Mesodermal cell (in vitro differentiated cells): ENCODE measurements around the gene GCSH.
"Not testable (repeated sequence)": the region's sequence is repeated elsewhere in the genome, so short reads cannot be mapped to it uniquely, and the experiment has no call there.

ENCODE experiments used
- H3K27ac ChIP-seq: 2 replicates; pipeline ENCODE4 v1.7.0; 2013; ENCODE audit warnings: mild to moderate bottlenecking, low read depth, low read length, moderate library complexity; ENCODE audit not compliant: severe bottlenecking
- H3K36me3 ChIP-seq: 2 replicates; pipeline ENCODE4 v1.7.1; 2013; ENCODE audit warnings: mild to moderate bottlenecking, low read length, moderate library complexity; ENCODE audit not compliant: control insufficient read depth, insufficient read depth
- H3K4me1 ChIP-seq: one replicate; pipeline ENCODE4 v1.7.1; 2013; ENCODE audit warnings: mild to moderate bottlenecking, low read length; ENCODE audit not compliant: insufficient read depth, control insufficient read depth, poor library complexity, severe bottlenecking
- H3K4me3 ChIP-seq: 2 replicates; pipeline ENCODE4 v1.7.0; 2013; ENCODE audit warnings: low read length, control low read depth, mild to moderate bottlenecking; ENCODE audit not compliant: insufficient read depth, poor library complexity, severe bottlenecking; ENCODE audit errors: extremely low read depth
- H3K9me3 ChIP-seq: 2 replicates; pipeline ENCODE4 v1.7.1; 2013; ENCODE audit warnings: mild to moderate bottlenecking, low read length, moderate library complexity; ENCODE audit not compliant: control insufficient read depth
- WGBS, 2 experiments: methylation state at CpG; one replicate each; pipeline ENCODE4 v1.1.5; 2013; ENCODE audit warnings: missing lambda C conversion rate in 2 of 2; ENCODE audit not compliant: insufficient coverage in 2 of 2; 5-methylcytosine and 5-hydroxymethylcytosine counted together

Gene GCSH

GRCh38 chr16:81127051-81127450, 30.9 kb upstream of the GCSH start:
- Histone ChIP-seq H3K4me3 (no peak overlapping the region), H3K4me1 (no peaks in the 10 kb centered on the region), H3K9me3 (no peaks in the 10 kb centered on the region), H3K27ac (no peak overlapping the region), H3K36me3 (no peaks in the 10 kb centered on the region)
- WGBS, 2 experiments, result 79 to 80% methylated on average over 4 to 5 of the region's 5 CpGs

- no peak overlapping the region for H3K27ac ChIP-seq
- no peaks in the 10 kb centered on the region for H3K36me3 ChIP-seq
- H3K4me3 ChIP-seq, result no peak overlapping the region
- no peaks in the 10 kb centered on the region for H3K4me1 ChIP-seq
- H3K9me3 ChIP-seq, result no peaks in the 10 kb centered on the region
- WGBS, 2 experiments, result 87 to 95% methylated on average over 14 of the region's 17 CpGs
Measured at GRCh38 chr16:81123092-81123852, 27.1 kb upstream of the GCSH start.

DNA sequence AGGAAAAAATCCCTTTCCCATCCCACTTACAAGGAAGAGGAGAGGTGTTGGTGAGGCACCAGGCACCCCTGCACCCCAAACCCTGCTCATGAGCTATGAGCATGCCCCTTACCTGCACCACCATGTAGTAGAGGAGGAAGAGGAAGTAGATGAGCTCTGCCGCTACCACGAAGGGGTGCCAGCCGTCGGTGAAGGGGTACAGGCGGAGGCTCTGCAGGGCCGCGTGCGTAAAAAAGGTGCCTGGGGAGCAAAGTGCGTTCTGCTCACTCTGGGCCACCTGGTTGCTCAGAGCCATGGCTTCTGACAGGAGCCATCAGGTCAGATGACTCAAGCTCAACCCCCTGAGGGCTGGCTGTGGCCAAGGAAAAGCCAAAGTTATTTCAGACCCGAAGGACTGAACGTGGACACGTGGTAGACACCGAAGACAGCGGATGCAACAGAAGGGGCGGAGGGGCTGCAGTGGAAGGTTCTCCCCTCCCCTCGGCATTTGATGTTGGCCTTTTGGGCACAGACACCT, 25.3 kb upstream of the GCSH start:
- H3K9me3 ChIP-seq, result no peaks in the 10 kb centered on the region
- no peak overlapping the region for H3K27ac ChIP-seq
- WGBS, 2 experiments, result 90% methylated on average over 14 to 16 of the region's 16 CpGs
- H3K36me3 ChIP-seq, result no peaks in the 10 kb centered on the region
- no peaks in the 10 kb centered on the region for H3K4me1 ChIP-seq
- H3K4me3 ChIP-seq, result no peak overlapping the region

- Histone ChIP-seq H3K36me3 (no peaks in the 10 kb centered on the region), H3K9me3 (no peaks in the 10 kb centered on the region), H3K4me1 (no peaks in the 10 kb centered on the region), H3K27ac (no peak overlapping the region), H3K4me3 (no peak overlapping the region)
- WGBS, 2 experiments, result 71 to 81% methylated on average over 10 to 11 of the region's 11 CpGs
Measured at GRCh38 chr16:81117436-81117835, 21.2 kb upstream of the GCSH start.

DNA sequence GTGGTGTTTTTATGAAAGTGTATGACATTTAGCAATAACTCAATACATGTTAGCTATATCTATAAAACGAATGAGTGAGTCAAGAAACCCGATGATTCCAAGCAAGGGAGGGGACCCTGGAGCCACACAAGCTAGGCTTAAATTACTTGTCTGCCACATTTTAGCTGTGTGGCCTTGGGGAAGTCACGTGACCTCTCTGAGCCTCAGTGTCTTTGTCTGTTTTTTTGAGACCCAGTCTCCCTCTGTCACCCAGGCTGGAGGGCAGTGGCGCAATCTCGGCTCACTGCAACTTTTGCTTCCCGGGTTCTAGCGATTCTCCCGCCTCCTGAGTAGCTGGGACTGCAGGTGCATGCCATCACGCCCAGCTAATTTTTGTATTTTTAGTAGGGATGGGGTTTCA, 20.1 kb upstream of the GCSH start:
- no peak overlapping the region for H3K4me3 ChIP-seq
- H3K4me1 ChIP-seq, result no peaks in the 10 kb centered on the region
- no peaks in the 10 kb centered on the region for H3K36me3 ChIP-seq
- no peak overlapping the region for H3K27ac ChIP-seq
- 58 to 86% methylated on average over 3 to 8 of the region's 9 CpGs for WGBS, 2 experiments
- no peaks in the 10 kb centered on the region for H3K9me3 ChIP-seq

DNA sequence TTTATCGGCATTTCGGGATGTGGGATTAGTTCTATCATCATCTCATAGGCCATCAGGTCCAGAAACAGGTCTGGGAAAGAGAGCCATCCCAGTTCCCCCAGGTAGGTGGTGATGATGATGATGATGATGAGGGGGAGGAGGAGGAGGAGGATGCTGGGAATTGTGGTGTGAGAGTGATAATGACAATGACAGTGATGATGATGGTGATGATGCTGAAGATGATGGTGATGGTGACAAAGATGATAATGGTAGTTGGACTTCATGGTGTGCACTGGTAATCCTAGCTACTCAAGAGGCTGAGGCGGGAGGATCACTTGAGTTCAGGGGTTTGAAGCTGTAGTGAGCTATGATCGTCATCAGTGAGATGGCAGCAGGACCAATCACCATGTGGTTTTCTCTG, 16.3 kb upstream of the GCSH start:
- Histone ChIP-seq H3K4me3 (no peak overlapping the region), H3K27ac (no peak overlapping the region), H3K4me1 (no peaks in the 10 kb centered on the region), H3K36me3 (no peaks in the 10 kb centered on the region), H3K9me3 (no peaks in the 10 kb centered on the region)
- WGBS, 2 experiments, result 73 to 100% methylated on average over 2 of the region's 4 CpGs

- not testable (repeated sequence) for H3K27ac ChIP-seq, H3K4me3 ChIP-seq, H3K9me3 ChIP-seq, H3K36me3 ChIP-seq, H3K4me1 ChIP-seq
- 83 to 87% methylated on average over 2 to 6 of the region's 6 CpGs for WGBS, 2 experiments
Measured at GRCh38 chr16:81109274-81109673, 13.1 kb upstream of the GCSH start.

DNA sequence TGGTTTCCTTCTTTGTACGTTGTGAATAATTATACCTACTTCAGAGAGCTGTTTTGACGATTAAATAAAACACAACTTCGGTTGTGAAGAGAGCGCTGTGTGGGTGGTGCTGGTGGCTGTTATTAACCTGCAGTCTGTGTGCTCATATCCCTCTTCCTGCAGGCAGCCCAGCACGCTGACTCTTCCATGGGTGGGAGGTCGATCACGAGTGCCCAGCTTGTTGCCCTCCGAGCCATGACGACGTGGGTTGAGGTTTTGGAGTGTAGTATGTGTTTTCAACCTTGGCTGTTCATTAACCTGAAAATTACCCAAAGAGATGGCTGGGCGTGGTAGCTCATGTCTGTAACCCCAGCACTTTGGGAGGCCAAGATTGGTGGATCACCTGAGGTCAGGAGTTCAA, 11.3 kb upstream of the GCSH start:
- Histone ChIP-seq H3K4me1 (no peaks in the 10 kb centered on the region), H3K36me3 (no peaks in the 10 kb centered on the region), H3K9me3 (no peaks in the 10 kb centered on the region), H3K4me3 (no peak overlapping the region), H3K27ac (no peak overlapping the region)
- WGBS, 2 experiments, result 92 to 93% methylated on average over 3 to 9 of the region's 11 CpGs

DNA sequence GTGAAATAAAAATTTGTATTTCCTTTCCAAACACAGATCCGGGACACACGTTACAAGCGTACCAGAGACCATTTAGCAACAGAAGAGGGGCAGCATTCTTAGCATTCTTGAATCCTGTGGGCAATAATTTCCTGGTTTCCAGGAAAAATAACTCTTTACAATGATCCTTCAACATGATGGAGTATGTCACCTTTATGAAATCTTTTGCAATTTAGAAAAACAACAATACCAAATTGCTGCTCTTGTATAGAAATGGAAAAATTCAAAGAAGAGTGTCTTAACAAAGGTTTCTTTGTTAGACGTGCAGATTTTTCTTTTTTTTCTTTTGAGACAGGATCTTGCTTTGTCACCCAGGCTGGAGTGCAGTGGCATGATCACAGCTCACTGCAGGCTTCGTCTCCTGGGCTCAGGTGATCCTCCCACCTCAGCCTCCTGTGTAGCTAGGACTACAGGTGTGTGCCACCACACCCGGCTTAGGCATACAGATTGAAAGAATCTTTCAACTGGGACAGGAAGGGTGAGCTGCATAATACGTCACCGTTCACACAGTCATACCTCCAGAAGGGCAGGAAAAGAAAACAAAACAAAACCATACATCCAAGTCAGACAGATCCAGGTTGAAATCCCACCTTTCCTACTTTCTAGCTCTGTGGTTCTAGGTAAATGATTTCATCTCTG, 10.8 kb upstream of the GCSH start:
- WGBS, 2 experiments, result 94 to 95% methylated on average over 4 to 8 of the region's 8 CpGs
- Histone ChIP-seq H3K36me3 (no peaks in the 10 kb centered on the region), H3K27ac (no peak overlapping the region), H3K4me1 (no peaks in the 10 kb centered on the region), H3K4me3 (no peak overlapping the region), H3K9me3 (no peaks in the 10 kb centered on the region)

DNA sequence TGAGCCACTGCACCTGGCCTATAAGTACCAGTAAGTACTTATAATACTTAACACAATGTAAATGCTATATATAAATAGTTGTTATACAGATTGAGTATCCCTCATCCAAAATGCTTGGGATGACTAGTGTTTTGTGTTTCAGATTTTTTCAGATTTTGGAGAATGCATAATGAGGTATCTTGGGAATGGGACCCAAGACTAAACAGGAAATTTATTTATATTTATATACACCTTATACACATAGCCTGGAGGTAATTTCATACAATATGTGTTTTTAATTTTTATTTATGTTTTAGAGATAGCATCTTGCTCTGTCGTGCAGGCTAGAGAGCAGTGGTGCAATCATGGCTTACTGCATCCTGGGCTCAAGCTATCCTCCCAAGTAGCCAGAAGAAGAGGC, 9.8 kb upstream of the GCSH start:
- no peaks in the 10 kb centered on the region for H3K36me3 ChIP-seq
- H3K27ac ChIP-seq, result no peak overlapping the region
- 92 to 100% methylated on average over 1 of the region's 1 CpG for WGBS, 2 experiments
- no peaks in the 10 kb centered on the region for H3K4me1 ChIP-seq
- no peaks in the 10 kb centered on the region for H3K9me3 ChIP-seq
- no peak overlapping the region for H3K4me3 ChIP-seq

DNA sequence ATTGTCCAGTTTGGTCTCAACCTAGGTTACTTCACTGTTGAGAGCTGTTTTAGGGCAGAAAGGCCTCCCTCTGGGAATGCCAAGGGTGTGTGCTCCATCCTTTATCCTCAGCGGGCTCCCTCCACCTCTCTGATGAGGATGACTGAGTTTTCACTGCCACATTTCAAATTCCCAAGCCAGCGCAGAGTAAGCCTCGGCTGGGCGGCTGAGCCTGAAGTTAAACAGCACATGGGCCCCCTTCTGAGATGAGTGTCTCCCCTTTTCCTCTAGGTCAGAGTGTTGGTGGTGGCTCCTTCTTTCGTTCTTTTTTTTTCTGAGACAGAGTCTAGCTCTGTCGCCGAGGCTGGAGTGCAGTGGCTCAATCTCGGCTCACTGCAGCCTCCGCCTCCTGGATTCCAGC, 5.5 kb upstream of the GCSH start:
- Histone ChIP-seq H3K4me3 (no peak overlapping the region), H3K4me1 (no peaks in the 10 kb centered on the region), H3K27ac (no peak overlapping the region), H3K36me3 (no peaks in the 10 kb centered on the region), H3K9me3 (no peaks in the 10 kb centered on the region)
- WGBS, 2 experiments, result 93 to 95% methylated on average over 9 of the region's 9 CpGs
